GM18502 (cell line): Measurements from ENCODE around the gene WDR62.

ENCODE experiments used
- ATAC-seq: cut with Tn5 transposase; IDR thresholded peaks from one replicate; pipeline ENCODE4 v1.9.1; 2021; ENCODE audit warnings: mild to moderate bottlenecking; ENCODE audit not compliant: unreplicated experiment, poor library complexity

WDR62 gene

DNA sequence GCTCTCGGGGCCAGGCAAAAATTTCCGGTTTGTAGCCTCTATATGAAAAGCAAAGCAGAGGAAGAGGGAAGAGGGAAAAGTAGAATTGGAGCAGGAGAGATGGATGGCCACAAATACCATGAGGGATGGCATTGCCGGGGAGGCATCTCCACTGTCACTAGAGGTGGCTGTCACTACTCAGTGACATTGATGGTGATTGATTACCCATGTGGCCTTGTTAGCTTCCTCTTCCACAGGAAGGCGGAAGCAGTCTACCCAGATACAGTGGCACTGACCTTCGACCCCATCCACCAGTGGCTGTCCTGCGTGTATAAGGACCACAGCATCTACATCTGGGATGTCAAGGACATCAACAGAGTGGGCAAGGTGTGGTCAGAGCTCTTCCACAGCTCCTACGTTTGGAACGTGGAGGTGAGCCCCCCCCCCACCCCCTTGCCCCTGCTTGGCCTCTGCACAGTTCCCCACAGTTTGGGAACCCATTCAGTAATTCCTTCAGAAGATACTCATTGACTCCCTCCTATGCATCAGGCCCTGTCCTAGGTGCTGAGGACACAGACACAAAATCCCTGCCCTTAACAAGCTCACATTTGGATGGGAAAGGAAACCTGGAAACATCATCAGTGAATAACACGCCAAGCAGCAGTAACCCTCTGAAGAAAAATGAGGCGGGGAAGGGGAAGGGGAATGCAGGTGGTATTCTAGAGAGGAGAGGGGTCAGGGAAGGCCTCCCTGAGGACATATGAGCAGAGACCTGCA lies 18.6 kb downstream of the WDR62 start:
- no peak for ATAC-seq

DNA sequence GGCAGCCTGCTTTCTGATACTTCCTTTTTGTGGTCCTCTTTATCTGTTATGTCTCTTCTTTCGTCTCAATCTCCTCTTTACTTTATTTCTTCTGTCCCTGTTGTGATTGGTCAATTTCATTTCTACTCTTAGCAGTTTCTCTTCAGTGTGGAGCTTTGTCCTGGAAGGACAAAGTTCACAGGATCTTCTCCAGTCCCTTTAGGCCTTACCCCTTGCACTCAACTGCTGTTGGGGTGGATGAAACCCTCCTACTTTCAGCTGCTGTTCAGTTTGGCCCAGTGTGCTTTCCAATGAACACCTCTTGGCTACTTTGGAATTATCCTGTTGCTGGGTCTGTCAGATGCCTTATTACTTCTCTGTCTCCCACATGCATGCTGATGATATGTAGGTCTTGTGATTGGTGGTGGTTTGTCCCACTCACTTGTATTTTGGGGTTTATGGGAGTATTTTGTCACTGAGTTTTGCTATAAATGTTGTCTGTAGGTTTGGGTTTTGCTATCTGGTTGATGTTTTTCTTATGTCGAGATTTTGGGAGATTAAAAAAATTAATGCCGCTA lies 24.8 kb downstream of the WDR62 start:
- no peak for ATAC-seq

DNA sequence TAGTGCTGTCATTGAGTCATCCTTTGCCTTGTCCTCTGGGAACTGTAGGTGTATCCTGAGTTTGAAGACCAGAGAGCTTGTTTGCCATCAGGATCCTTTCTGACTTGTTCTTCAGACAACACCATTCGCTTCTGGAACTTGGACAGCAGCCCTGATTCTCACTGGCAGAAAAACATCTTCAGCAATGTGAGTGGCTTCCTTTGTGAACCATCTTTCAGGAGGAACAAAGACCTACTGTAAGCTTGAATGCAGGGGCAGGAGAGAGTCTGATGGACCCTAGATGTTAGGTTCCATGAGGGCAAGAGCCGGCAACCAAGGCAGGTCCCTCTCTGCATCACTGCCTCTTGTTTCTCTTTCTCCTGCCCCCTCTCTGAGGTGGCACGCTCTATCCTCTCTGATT lies 26.7 kb downstream of the WDR62 start:
- ATAC-seq: no peak

DNA sequence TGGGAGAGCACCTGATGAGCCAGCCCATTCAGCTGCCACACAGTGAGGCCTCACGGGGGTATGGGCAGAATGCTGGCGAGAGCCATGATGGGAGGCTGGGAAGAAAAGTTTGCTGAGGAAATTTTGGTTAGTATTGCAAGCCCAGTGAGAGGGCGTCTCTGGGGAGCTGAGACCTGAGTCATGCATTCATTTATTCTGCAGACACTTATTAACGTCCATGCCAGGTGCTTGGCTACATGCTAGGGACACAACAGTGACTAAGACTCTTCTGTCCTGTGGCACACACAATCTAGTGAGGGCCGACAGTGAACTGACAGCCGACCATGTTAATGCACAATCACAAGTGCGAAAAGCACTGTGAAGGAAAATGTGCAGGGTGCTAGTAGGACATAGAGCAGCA lies 27.2 kb downstream of the WDR62 start:
- ATAC-seq: no peak

DNA sequence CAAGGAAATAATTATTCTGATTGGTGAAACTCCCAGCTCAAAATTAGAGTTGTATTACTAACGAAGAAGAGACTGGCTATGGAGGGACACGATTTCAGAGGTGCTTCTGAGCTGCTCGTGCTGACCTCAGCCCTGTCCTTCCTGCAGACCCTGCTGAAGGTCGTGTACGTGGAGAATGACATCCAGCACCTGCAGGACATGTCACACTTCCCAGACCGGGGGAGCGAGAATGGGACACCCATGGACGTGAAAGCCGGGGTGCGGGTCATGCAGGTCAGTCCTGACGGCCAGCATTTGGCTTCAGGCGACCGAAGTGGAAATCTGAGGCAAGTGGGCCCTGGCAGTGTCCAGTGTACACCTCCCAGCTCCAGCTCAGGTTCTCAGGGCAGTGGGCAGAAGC lies 28.2 kb downstream of the WDR62 start:
- no peak for ATAC-seq

DNA sequence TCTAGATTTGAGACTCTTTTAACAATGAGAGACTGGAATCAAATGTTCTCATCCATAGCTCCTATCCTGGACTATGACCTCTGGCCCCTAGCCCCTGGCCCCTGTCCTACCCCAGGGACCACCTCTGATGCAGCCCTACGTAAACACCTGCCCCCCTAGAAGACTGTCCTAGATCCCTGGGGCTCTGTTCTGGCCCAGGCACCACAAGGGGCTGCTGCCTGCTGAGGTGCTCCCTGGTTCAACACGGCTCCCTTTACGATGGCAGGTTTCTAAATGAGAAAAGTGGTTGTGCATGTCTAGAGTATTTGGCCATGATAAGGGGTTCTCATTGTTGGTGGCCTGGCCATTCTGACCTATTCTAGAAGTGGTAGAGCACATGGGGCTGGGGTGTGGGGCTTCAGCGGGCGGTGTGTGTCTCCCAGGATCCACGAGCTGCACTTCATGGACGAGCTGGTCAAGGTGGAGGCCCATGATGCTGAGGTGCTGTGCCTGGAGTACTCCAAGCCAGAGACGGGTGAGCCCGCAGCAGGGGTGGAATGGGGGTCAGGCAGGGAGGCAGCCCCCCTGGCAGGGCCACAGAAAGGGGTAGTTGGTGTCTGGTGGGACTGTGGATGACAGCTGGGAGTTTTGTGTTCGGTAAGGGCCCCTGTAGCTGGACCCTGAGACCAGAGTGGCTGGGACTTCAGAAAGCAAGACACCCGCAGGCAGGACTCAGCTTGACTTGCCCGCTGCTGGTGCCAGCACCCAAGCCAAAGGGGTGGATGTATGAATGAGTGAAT lies 29.7 kb downstream of the WDR62 start:
- ATAC-seq: no peak

DNA sequence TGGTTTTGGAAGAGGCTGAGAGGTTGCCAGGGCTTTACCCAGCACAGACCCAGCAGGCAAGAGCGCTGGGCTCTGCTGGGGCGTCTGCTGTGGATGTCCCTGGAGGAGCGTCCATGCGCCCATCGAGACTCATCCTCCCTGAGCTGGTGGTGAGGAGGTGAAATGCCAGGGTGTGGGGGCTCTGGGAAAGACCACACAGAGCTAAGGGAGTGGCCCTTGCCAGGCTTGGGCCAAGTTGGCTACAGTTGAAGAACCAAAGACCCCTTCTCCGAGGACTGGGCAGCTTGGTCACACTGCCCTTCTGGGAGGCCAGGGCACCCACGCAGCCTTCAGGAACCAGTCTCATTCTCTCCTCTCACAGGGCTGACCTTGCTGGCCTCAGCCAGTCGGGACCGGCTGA lies 31.6 kb downstream of the WDR62 start:
- ATAC-seq: no peak

DNA sequence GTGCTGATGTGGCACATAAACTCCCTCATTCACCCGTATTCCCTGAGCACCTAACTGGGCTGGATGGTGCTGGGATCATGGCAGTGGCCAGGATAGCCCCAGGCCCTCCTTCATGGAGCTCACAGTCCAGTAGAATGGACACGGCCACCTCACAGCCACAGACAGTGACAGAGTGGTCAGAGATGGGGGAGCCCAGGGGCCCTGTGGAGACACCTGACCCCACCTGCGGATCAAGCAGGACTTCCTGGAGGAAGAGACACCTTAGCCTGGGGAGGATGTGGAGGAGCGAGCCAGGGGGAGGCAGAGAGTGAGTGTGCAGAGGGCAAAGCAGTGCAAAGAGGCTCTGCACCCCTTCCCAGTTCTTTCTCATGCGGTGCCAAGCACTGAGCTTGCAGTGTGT lies 35.1 kb downstream of the WDR62 start:
- ATAC-seq: no peak

DNA sequence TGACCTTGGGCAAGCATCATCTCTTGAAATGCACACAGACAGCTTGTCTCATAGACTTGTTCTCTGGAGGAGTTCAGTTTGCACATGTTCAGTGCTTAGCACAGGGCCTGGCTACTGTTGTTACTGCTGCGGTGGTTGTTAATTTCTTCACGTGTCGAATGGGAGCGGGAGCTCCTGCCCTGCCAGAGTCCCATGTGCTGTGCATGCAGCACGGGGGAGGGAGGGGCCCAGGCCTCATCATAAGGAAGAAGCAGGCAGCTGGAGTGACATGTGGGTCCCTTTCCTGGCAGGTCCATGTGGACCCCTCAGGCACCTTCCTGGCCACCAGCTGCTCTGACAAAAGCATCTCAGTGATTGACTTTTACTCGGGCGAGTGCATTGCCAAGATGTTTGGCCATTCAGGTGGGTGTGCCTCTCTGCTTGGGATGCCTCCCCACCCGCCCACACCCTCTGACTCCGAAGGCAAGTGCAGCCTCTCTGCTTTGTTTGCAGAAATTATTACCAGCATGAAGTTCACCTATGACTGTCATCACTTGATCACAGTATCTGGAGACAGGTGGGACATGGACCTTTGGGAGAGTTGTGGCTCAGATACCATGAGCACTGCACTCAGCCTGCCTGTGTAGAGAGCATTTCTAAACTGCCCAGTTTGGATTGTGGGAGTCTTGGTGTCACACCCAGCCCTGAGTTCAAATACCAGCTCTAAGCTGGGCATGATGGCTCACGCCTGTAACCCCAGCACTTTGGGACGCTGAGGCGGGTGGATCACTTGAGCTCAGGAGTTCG lies 36.4 kb downstream of the WDR62 start:
- no peak for ATAC-seq

DNA sequence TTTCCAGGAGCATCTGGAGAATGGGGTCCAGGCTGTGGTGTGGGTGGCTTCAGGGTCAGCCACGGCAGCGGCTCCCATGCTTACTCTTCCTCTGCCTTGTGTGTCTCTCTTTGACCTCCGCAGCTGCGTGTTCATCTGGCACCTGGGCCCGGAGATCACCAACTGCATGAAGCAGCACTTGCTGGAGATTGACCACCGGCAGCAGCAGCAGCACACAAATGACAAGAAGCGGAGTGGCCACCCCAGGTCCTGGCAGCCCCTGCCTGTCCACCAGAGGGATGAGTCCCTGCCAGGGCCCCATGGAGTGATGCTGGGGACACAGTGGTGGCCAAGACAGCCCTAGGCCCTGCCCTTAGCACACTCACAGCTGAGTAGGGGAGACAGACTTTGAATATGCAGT lies 37.9 kb downstream of the WDR62 start:
- no peak for ATAC-seq

DNA sequence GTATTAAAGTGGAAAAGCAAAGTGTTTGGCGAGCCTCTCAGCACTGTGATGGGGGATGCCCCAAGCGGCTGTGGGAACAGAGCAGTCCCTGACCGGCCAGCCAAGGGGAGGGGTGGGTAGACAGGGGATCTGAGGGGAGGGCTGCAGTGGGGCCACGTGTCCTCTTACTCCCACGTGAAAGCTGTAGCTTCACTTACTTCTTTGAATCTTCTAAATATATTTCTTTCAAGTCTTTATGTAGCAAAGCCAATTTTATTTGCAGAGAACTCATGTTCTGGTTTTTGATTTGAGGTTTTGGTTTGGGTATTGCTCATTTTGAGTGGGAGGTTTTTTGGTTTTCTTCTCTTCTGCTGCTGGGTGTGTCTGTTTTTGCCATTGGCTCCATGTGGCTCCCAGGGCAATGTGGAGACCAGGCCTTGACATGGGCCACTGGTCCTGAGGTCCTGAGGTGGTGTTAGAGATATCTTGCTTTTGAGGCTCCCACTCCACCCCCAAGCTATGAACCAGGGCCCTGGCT lies 38.5 kb downstream of the WDR62 start:
- ATAC-seq: no peak

DNA sequence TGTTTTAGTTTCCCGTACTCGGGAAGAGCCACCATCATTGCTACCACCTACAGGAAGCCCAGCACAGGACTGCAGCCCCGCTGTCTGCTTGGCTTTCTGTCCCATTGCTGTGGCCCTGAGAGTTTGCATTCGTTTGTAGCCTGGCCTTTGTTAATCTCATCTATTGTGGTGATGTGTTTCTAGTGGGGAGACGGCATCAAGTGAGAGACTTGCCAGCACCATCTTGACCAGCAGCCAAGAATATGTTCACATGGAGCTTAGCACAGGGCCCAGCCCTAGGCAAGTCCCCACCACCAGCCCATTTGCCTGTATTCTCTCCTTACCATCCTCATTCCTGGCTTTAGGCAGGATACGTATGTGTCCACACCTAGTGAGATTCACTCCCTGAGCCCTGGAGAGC lies 39.0 kb downstream of the WDR62 start:
- no peak for ATAC-seq

DNA sequence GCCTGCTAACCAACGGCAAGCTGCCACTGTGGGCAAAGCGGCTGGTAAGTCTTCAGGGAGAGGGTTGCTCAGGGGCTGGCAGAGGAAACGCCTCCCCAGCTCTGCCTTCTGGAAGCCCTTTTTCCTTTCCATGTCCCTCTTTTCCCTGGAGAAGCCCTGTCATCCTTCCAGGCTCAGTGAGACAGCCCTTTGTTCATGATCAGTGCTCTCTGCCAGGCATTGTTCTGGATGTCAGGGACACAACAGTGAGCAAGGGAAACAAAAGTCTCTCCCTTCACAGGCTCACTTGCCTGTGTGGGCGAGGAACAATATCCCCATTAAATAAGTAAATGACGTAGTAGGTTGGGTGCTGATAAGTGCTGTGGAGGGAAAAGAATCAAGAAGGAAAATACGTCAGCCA lies 42.3 kb downstream of the WDR62 start:
- no peak for ATAC-seq

DNA sequence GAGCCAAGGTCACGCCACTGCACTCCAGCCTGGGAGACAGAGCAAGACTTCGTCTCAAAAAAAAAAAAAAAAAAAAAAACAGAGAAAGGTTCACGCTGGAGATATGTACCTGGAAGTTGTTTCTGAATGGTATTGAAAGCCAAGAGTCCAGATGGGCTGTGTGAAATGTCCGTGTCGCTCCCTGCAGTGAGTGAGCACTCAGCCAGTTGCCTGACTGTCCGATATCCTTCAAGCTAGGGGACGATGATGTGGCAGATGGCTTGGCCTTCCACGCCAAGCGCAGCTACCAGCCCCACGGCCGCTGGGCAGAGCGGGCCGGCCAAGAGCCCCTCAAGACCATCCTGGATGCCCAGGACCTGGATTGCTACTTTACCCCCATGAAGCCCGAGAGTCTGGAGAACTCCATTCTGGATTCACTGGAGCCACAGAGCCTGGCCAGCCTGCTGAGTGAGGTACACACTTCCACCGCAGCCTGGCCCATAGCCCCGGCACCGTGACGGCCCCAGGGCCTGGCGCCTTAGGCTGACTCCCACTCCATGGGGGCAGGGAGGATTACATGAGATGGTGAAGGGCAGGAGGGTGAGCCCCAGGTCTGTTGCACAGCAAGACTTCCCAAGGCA lies 44.6 kb downstream of the WDR62 start:
- no peak for ATAC-seq

DNA sequence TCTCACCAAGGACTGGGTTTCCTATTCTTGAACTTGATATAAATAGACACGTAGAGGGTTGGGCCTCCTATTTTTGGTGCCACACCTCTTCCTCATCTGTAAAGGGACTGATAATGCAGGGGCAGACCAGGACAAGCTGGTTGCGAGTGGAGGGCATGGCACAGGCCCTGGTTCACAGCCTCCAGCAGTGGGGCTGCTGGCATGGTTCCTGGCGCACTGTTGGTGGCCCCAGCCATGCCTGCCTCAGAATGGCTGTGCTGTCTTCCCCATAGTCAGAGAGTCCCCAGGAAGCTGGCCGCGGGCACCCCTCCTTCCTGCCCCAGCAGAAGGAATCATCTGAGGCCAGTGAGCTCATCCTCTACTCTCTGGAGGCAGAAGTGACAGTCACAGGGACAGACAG lies 45.8 kb downstream of the WDR62 start:
- no peak for ATAC-seq

DNA sequence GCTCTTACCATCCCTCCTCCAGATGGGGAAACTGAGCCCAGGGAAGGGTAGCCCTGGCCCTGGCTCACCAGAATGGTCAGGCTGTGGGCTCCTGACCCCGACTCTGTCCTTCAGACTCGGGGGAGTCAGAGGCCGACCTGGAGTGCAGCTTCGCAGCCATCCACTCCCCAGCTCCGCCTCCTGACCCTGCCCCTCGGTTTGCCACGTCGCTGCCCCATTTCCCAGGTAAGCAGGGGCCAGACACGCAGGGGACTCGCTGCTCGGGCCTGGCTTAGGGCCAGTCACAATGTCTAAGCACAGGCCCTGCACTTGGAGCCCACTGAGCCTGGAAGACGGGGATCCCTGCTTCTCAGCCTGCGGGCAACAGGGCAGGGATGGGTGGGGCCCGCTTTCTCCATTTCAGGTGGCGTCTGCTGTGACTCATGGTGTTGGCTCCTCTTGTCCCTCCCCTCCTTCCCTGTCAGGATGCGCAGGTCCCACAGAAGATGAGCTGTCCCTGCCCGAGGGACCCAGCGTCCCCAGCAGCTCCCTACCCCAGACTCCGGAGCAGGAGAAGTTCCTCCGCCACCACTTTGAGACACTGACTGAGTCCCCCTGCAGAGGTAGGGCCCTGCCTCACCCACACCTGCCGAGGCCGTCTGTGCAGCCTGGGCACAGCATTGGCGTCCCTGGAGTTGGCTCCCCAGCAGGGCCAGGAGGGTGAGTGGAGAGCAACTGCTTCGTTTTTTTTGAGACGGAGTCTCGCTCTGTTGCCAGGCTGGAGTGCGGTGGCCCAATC lies 47.0 kb downstream of the WDR62 start:
- ATAC-seq: no peak

DNA sequence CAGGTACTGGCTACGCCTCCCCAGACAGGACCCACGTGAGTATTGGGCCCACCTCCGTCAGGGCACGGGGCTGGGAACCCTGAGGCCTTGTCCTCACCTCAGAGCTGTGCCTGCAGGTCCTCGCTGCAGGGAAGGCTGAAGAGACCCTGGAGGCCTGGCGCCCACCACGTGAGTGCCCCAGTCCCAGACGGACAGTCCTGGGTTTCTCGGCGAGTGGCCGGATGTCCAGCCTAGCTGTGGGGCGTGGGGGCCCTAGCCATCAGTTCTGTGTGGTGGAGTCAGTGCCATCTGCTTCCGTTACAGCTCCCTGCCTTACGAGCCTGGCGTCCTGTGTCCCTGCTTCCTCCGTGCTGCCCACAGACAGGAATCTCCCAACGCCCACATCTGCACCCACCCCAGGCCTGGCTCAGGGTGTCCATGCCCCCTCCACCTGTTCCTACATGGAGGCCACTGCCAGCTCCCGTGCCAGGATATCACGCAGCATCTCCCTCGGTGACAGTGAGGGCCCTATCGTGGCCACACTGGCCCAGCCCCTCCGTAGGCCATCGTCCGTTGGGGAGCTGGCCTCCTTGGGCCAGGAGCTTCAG lies 48.4 kb downstream of the WDR62 start:
- no peak for ATAC-seq

DNA sequence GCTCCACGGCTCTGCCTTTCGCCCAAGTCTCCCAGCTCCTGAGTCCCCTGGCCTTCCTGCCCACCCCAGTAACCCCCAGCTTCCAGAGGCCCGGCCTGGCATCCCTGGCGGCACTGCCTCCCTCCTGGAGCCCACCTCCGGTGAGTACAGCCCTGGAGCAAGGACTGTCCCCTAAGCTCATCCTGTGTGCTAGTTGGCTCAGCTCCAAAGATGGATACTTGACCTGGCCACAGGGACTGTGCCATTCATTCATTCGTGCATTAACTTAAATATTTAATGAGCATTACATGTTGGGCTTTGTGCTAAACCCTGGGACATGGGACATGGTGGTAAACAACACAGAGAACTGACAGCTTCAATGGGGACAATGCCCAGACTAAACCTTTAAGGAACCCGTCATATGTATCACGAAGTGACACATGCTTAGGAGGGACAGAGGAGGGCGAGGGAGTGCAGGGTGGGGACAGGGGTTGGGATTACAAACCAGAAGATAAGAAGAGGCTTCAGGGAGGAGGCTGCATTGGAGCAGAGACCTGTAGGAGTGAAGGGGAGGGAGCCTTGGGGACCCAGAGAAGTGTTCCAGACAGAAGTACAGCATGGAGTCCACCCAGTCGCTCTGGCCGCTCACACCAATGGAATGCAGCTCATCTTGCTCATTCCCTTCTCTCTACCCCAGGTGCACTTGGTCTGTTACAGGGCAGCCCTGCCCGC lies 49.3 kb downstream of the WDR62 start:
- no peak for ATAC-seq

DNA sequence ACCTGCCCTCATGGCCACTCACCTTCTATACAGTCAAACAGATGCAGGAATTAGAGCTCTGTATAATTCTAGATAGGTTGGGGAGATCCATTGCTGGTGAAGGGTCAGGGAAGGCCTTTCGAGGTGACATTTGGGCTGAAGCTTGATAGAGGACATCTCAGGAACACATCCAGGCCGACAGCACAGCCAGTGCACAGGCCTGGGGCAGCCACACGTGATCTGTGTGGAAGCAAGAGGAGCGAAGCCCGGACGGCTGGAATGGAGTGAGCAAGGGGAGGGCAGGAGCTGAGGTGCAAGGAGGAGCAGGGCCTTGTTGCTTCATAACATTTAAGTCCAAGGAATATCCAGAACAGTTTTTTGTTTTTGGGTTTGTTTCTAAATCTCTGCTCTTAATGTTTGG lies 51.7 kb downstream of the WDR62 start:
- no peak for ATAC-seq
